ENCODE measurements around the gene NTRK1.

- TF ChIP-seq POLR2A (IDR thresholded peaks at IDR 0.05): no peak
- TF ChIP-seq, protein P1, sequence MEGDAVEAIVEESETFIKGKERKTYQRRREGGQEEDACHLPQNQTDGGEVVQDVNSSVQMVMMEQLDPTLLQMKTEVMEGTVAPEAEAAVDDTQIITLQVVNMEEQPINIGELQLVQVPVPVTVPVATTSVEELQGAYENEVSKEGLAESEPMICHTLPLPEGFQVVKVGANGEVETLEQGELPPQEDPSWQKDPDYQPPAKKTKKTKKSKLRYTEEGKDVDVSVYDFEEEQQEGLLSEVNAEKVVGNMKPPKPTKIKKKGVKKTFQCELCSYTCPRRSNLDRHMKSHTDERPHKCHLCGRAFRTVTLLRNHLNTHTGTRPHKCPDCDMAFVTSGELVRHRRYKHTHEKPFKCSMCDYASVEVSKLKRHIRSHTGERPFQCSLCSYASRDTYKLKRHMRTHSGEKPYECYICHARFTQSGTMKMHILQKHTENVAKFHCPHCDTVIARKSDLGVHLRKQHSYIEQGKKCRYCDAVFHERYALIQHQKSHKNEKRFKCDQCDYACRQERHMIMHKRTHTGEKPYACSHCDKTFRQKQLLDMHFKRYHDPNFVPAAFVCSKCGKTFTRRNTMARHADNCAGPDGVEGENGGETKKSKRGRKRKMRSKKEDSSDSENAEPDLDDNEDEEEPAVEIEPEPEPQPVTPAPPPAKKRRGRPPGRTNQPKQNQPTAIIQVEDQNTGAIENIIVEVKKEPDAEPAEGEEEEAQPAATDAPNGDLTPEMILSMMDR (IDR thresholded peaks at IDR 0.05): no peak
These were observed 2.1 kb upstream of the NTRK1 start for GRCh38 chr1:156858555-156858956.

All from testis (tissue), 2 donors.